Neural crest cell (in vitro differentiated cells): ENCODE data around the gene SAYSD1. TPM values are rescaled to one million over a fixed set of nuclear protein-coding genes. Genes with fewer than 3 reads are reported as not detected.

Experiments used
- DNase-seq: peaks from one replicate; pipeline ENCODE4 v3.0.0; 2021; ENCODE audit warnings: low read depth, mixed read lengths, low spot score
- H3K27ac Mint-ChIP-seq: one replicate; pipeline ENCODE4 v1.8.0; 2021; ENCODE audit warnings: mild to moderate bottlenecking, mixed read lengths; ENCODE audit not compliant: unreplicated experiment
- H3K27me3 Mint-ChIP-seq: 2 replicates; pipeline ENCODE4 v1.8.0; 2021; ENCODE audit warnings: low read depth, mild to moderate bottlenecking, mixed read lengths
- H3K36me3 Mint-ChIP-seq: 2 replicates; pipeline ENCODE4 v1.8.0; 2021; ENCODE audit warnings: low read depth, mild to moderate bottlenecking, mixed read lengths
- H3K4me1 Mint-ChIP-seq: 2 replicates; pipeline ENCODE4 v1.8.0; 2021; ENCODE audit warnings: mixed read lengths
- H3K4me3 Mint-ChIP-seq: one replicate; pipeline ENCODE4 v1.8.0; 2021; ENCODE audit warnings: mild to moderate bottlenecking, mixed read lengths
- H3K9me3 Mint-ChIP-seq: 2 replicates; pipeline ENCODE4 v1.8.0; 2021; ENCODE audit warnings: mixed read lengths
- CTCF ChIP-seq: fragments of 200-600 bp; sonication (generic); conservative IDR thresholded peaks from 2 replicates; pipeline ENCODE4 v1.5.0; 2021; ENCODE audit warnings: antibody characterized with exemption, mild to moderate bottlenecking
- total RNA-seq: library from RNA; stranded (reverse); gene quantifications from 2 replicates; pipeline ENCODE4 v1.2.1, GENCODE V29; 2021

SAYSD1 gene
- total RNA-seq, 1 donor from 2014 or later, result 13.4 TPM

- no peak for TF ChIP-seq CTCF
- no peak for DNase-seq
- Mint-ChIP-seq H3K4me3 (no peak overlapping the region), H3K36me3 (no peaks in the 10 kb centered on the region), H3K27ac (no peak overlapping the region), H3K4me1 (peaks cover 13% of the 10 kb centered on the region), H3K27me3 (peaks cover 4% of the 10 kb centered on the region), H3K9me3 (peaks cover 3% of the 10 kb centered on the region)
These were observed 39.0 kb downstream of the SAYSD1 start for GRCh38 chr6:39075807-39076622.

- TF ChIP-seq CTCF, result no peak
- Mint-ChIP-seq H3K27ac (peak overlapping the region; percentile 64), H3K36me3 (no peaks in the 10 kb centered on the region), H3K4me3 (no peak overlapping the region), H3K9me3 (peaks cover 5% of the 10 kb centered on the region), H3K27me3 (peaks cover 4% of the 10 kb centered on the region), H3K4me1 (peaks cover 13% of the 10 kb centered on the region)
- DNase-seq, result no peak
These were observed 39.8 kb downstream of the SAYSD1 start for GRCh38 chr6:39075010-39075686.

- Mint-ChIP-seq H3K27me3 (peaks cover 4% of the 10 kb centered on the region), H3K4me3 (no peak overlapping the region), H3K27ac (peak overlapping the region; percentile 45), H3K36me3 (no peaks in the 10 kb centered on the region), H3K9me3 (peaks cover 5% of the 10 kb centered on the region), H3K4me1 (peaks cover 13% of the 10 kb centered on the region)
- no peak for DNase-seq
- no peak for TF ChIP-seq CTCF
These were observed 40.5 kb downstream of the SAYSD1 start for GRCh38 chr6:39074486-39074885.

- DNase-seq, result no peak
- Mint-ChIP-seq H3K4me1 (peaks cover 13% of the 10 kb centered on the region), H3K27ac (no peak overlapping the region), H3K27me3 (peaks cover 8% of the 10 kb centered on the region), H3K36me3 (no peaks in the 10 kb centered on the region), H3K4me3 (no peak overlapping the region), H3K9me3 (peaks cover 5% of the 10 kb centered on the region)
- no peak for TF ChIP-seq CTCF
These were observed 41.3 kb downstream of the SAYSD1 start for GRCh38 chr6:39073471-39074355.

GRCh38 chr6:39072830-39073229 is 42.2 kb downstream of the SAYSD1 start:
- Mint-ChIP-seq H3K4me1 (peaks cover 13% of the 10 kb centered on the region), H3K27me3 (peaks cover 8% of the 10 kb centered on the region), H3K36me3 (no peaks in the 10 kb centered on the region), H3K27ac (no peak overlapping the region), H3K4me3 (no peak overlapping the region), H3K9me3 (peaks cover 5% of the 10 kb centered on the region)
- DNase-seq, result no peak
- TF ChIP-seq CTCF, result no peak
